ENCODE results near the gene SDE2.
"Not testable (repeated sequence)": the region's sequence is repeated elsewhere in the genome, so short reads cannot be mapped to it uniquely, and the experiment has no call there.

Gene SDE2

DNA sequence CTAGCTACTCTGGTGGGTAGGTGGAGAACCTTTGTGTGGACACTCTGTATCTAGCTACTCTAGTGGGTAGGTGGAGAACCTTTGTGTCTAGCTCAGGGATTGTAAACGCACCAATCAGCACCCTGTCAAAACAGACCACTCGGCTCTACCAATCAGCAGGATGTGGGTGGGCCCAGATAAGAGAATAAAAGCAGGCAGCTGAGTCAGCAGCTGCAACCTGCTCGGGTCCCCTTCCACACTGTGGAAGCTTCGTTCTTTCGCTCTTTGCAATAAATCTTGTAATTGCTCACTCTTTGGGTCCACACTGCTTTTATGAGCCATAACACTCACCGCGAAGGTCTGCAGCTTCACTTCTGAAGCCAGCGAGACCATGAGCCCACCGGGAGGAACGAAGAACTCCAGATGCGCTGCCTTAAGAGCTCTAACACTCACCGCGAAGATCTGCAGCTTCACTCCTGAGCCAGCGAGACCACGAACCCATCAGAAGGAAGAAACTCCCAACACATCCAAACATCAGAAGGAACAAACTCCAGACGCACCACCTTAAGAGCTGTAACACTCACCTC, 28.5 kb downstream of the SDE2 start:
- WGBS, result 94% methylated on average over 16 of the region's 16 CpGs
- not testable (repeated sequence) for H2AFZ ChIP-seq (ENCODE audit: low read depth, low read length); H3K23ac ChIP-seq (ENCODE audit: low read length in 2 of 2); H2BK120ac ChIP-seq (ENCODE audit: low read depth, low read length); H4K91ac ChIP-seq (ENCODE audit: low read length); H3K27me3 ChIP-seq (ENCODE audit: control insufficient read depth in 1 of 2, insufficient read depth in 1 of 2, low read length in 2 of 2); H3K27ac ChIP-seq (ENCODE audit: low read length, poor library complexity, severe bottlenecking); H2BK12ac ChIP-seq (ENCODE audit: low read length in 2 of 2); H3K4me1 ChIP-seq (ENCODE audit: control insufficient read depth, insufficient read depth, low read depth, low read length); H3K4me2 ChIP-seq (ENCODE audit: low read length, poor library complexity, severe bottlenecking); H3K14ac ChIP-seq (ENCODE audit: low read length in 2 of 2); H4K8ac ChIP-seq (ENCODE audit: low read length); H2BK15ac ChIP-seq (ENCODE audit: low read depth, poor library complexity, severe bottlenecking); H3K79me1 ChIP-seq (replicated peaks; ENCODE audit: low read length, poor library complexity, severe bottlenecking); H3K4me3 ChIP-seq (ENCODE audit: insufficient read depth in 1 of 2, low read depth in 1 of 2, low read length in 2 of 2); H2BK5ac ChIP-seq (ENCODE audit: low read depth, low read length, poor library complexity, severe bottlenecking); H3K9me3 ChIP-seq (ENCODE audit: control insufficient read depth, low read length); DNase-seq; H3K36me3 ChIP-seq (ENCODE audit: control insufficient read depth in 1 of 2, insufficient read depth in 2 of 2, low read depth in 1 of 2, low read length in 2 of 2); H3K9ac ChIP-seq (ENCODE audit: low read length); H2AK5ac ChIP-seq (ENCODE audit: low read length, severe bottlenecking); H3K4ac ChIP-seq (ENCODE audit: low read depth in 1 of 2, low read length in 2 of 2); H3K18ac ChIP-seq (ENCODE audit: low read depth in 1 of 2, low read length in 2 of 2)

DNA sequence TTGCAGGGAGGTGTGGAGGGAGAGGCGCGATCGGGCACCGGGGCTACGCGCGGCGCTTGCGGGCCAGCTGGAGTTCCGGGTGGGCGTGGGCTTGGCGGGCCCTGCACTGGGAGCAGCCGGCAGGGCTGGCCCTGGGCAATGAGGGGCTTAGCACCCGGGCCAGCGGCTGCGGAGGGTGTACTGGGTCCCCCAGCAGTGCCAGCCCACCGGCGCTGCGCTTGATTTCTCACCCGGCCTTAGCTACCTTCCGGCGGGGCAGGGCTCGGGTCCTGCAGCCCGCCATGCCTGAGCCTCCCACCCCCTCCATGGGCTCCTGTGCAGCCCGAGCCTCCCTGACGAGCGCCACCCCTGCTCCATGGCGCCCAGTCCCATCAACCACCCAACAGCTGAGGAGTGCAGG, 29.4 kb downstream of the SDE2 start:
- not testable (repeated sequence) for H4K91ac ChIP-seq (ENCODE audit: low read length); H2BK120ac ChIP-seq (ENCODE audit: low read depth, low read length); H3K4me3 ChIP-seq (ENCODE audit: insufficient read depth in 1 of 2, low read depth in 1 of 2, low read length in 2 of 2); H3K4ac ChIP-seq (ENCODE audit: low read depth in 1 of 2, low read length in 2 of 2); H2AK5ac ChIP-seq (ENCODE audit: low read length, severe bottlenecking); H3K27ac ChIP-seq (ENCODE audit: low read length, poor library complexity, severe bottlenecking); H3K18ac ChIP-seq (ENCODE audit: low read depth in 1 of 2, low read length in 2 of 2); H3K4me2 ChIP-seq (ENCODE audit: low read length, poor library complexity, severe bottlenecking); H3K14ac ChIP-seq (ENCODE audit: low read length in 2 of 2); H3K23ac ChIP-seq (ENCODE audit: low read length in 2 of 2); H3K36me3 ChIP-seq (ENCODE audit: control insufficient read depth in 1 of 2, insufficient read depth in 2 of 2, low read depth in 1 of 2, low read length in 2 of 2); H3K9me3 ChIP-seq (ENCODE audit: control insufficient read depth, low read length); H3K27me3 ChIP-seq (ENCODE audit: control insufficient read depth in 1 of 2, insufficient read depth in 1 of 2, low read length in 2 of 2); H3K79me1 ChIP-seq (replicated peaks; ENCODE audit: low read length, poor library complexity, severe bottlenecking); H2BK15ac ChIP-seq (ENCODE audit: low read depth, poor library complexity, severe bottlenecking); H4K8ac ChIP-seq (ENCODE audit: low read length); H2AFZ ChIP-seq (ENCODE audit: low read depth, low read length); H3K9ac ChIP-seq (ENCODE audit: low read length); H2BK5ac ChIP-seq (ENCODE audit: low read depth, low read length, poor library complexity, severe bottlenecking); H3K4me1 ChIP-seq (ENCODE audit: control insufficient read depth, insufficient read depth, low read depth, low read length); DNase-seq; H2BK12ac ChIP-seq (ENCODE audit: low read length in 2 of 2)
- WGBS, result 97% methylated on average over 28 of the region's 28 CpGs

DNA sequence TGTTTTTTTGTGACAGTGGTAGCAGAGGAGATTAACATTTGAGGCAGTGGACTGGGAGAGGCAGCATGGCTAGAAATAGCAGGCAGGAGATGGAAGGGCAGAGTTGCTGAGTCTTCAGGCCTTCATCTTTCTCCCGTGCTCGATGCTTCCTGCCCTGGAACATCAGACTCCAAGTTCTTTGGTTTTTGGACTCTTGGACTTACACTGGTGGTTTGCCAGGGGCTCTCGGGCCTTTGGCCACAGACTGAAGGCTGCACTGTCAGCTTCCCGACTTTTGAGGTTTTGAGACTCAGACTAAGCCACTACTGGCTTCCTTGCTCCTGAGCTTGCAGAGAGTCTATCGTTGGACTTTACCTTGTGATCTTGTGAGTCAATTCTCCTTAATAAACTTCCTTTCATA, 33.9 kb downstream of the SDE2 start:
- Histone ChIP-seq H2AK5ac (ENCODE audit: low read length, severe bottlenecking) (no peak overlapping the region), H4K8ac (ENCODE audit: low read length) (no peak overlapping the region), H3K36me3 (ENCODE audit: control insufficient read depth in 1 of 2, insufficient read depth in 2 of 2, low read depth in 1 of 2, low read length in 2 of 2) (no peaks in the 10 kb centered on the region), H3K79me1 (replicated peaks; ENCODE audit: low read length, poor library complexity, severe bottlenecking) (no peaks in the 10 kb centered on the region), H3K27me3 (ENCODE audit: control insufficient read depth in 1 of 2, insufficient read depth in 1 of 2, low read length in 2 of 2) (peaks cover 0 to 9% of the 10 kb centered on the region in 2 experiments), H2AFZ (ENCODE audit: low read depth, low read length) (no peak overlapping the region), H2BK120ac (ENCODE audit: low read depth, low read length) (no peak overlapping the region), H2BK5ac (ENCODE audit: low read depth, low read length, poor library complexity, severe bottlenecking) (no peak overlapping the region), H4K91ac (ENCODE audit: low read length) (no peak overlapping the region), H3K27ac (ENCODE audit: low read length, poor library complexity, severe bottlenecking) (no peak overlapping the region), H2BK15ac (ENCODE audit: low read depth, poor library complexity, severe bottlenecking) (no peak overlapping the region), H3K9ac (ENCODE audit: low read length) (no peak overlapping the region), H3K4me3 (ENCODE audit: insufficient read depth in 1 of 2, low read depth in 1 of 2, low read length in 2 of 2) (no peak overlapping the region), H3K14ac (ENCODE audit: low read length in 2 of 2) (no peak overlapping the region), H3K23ac (ENCODE audit: low read length in 2 of 2) (no peak overlapping the region), H3K4ac (ENCODE audit: low read depth in 1 of 2, low read length in 2 of 2) (no peak overlapping the region), H3K18ac (ENCODE audit: low read depth in 1 of 2, low read length in 2 of 2) (no peak overlapping the region), H2BK12ac (ENCODE audit: low read length in 2 of 2) (no peak overlapping the region), H3K4me2 (ENCODE audit: low read length, poor library complexity, severe bottlenecking) (no peak overlapping the region), H3K9me3 (ENCODE audit: control insufficient read depth, low read length) (no peaks in the 10 kb centered on the region), H3K4me1 (ENCODE audit: control insufficient read depth, insufficient read depth, low read depth, low read length) (peaks cover 2% of the 10 kb centered on the region)
- no peak for DNase-seq
- 96% methylated on average over 5 of the region's 5 CpGs for WGBS

DNA sequence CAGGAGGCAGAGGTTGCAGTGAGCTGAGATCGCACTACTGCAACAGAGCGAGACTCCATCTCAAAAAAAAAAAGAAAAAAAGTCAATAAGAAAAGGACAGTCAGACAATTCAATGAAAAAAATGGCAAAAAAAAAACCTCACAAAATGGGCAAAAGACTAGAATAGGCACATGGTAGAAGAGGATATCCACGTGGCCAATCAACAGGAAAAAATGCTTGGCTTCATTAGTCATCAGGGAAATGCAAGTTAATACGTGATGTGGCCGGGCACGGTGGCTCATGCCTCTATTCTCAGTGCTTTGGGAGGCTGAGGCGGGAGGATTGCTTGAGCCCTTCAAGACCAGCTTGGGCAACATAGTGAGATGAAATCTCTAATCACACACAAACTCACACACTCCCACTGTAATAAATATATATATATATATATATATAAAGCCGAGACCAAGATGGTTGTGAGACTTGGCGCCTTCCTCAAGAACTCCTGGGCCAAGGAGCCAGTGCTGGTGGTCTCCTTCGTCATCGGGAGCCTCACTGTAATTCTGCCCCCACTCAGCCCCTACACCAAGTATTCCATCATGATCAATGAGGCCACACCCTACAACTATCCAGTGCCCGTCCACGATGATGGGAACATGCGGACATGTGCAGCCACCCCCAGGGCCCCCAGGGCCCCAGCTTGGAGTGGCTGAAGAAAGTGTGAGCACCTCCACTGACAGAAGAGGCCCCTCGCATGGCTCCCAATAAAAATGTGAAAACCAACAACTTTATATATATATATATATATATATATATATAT, 35.2 kb downstream of the SDE2 start:
- no peak overlapping the region for H2BK15ac ChIP-seq (ENCODE audit: low read depth, poor library complexity, severe bottlenecking)
- H3K4me1 ChIP-seq (ENCODE audit: control insufficient read depth, insufficient read depth, low read depth, low read length), result peaks cover 2% of the 10 kb centered on the region
- H3K14ac ChIP-seq (ENCODE audit: low read length in 2 of 2), result no peak overlapping the region
- H2AK5ac ChIP-seq (ENCODE audit: low read length, severe bottlenecking), result no peak overlapping the region
- H3K4me2 ChIP-seq (ENCODE audit: low read length, poor library complexity, severe bottlenecking), result no peak overlapping the region
- H3K9me3 ChIP-seq (ENCODE audit: control insufficient read depth, low read length), result no peaks in the 10 kb centered on the region
- H3K23ac ChIP-seq (ENCODE audit: low read length in 2 of 2), result no peak overlapping the region
- H3K4me3 ChIP-seq (ENCODE audit: insufficient read depth in 1 of 2, low read depth in 1 of 2, low read length in 2 of 2), result no peak overlapping the region
- H4K8ac ChIP-seq (ENCODE audit: low read length), result no peak overlapping the region
- no peak overlapping the region for H2BK12ac ChIP-seq (ENCODE audit: low read length in 2 of 2)
- H3K4ac ChIP-seq (ENCODE audit: low read depth in 1 of 2, low read length in 2 of 2), result no peak overlapping the region
- no peak overlapping the region for H2BK120ac ChIP-seq (ENCODE audit: low read depth, low read length)
- H2AFZ ChIP-seq (ENCODE audit: low read depth, low read length), result no peak overlapping the region
- H3K79me1 ChIP-seq (replicated peaks; ENCODE audit: low read length, poor library complexity, severe bottlenecking), result no peaks in the 10 kb centered on the region
- 89% methylated on average over 13 of the region's 15 CpGs for WGBS
- H3K18ac ChIP-seq (ENCODE audit: low read depth in 1 of 2, low read length in 2 of 2), result no peak overlapping the region
- no peak overlapping the region for H3K27ac ChIP-seq (ENCODE audit: low read length, poor library complexity, severe bottlenecking)
- H3K36me3 ChIP-seq (ENCODE audit: control insufficient read depth in 1 of 2, insufficient read depth in 2 of 2, low read depth in 1 of 2, low read length in 2 of 2), result no peaks in the 10 kb centered on the region
- H2BK5ac ChIP-seq (ENCODE audit: low read depth, low read length, poor library complexity, severe bottlenecking), result no peak overlapping the region
- H3K9ac ChIP-seq (ENCODE audit: low read length), result no peak overlapping the region
- peaks cover 0 to 9% of the 10 kb centered on the region in 2 experiments for H3K27me3 ChIP-seq (ENCODE audit: control insufficient read depth in 1 of 2, insufficient read depth in 1 of 2, low read length in 2 of 2)
- H4K91ac ChIP-seq (ENCODE audit: low read length), result no peak overlapping the region
- DNase-seq, result no peak
